ENCODE data around the gene CPN2. TPM values are rescaled to one million over a fixed set of nuclear protein-coding genes. Genes with fewer than 3 reads are reported as not detected.

The CPN2 gene
- total RNA-seq, 1 experiment from 2014 or later = 0.09 TPM

- TF ChIP-seq FOXK1 (CRISPR knock-in tag; IDR thresholded peaks at IDR 0.05) = no peak
- TF ChIP-seq E2F1 (CRISPR knock-in tag; IDR thresholded peaks at IDR 0.05) = no peak
- no peak for TF ChIP-seq CBFB (CRISPR knock-in tag; IDR thresholded peaks at IDR 0.05; ENCODE audit: low read depth)
- TF ChIP-seq NR2C2 (CRISPR knock-in tag; IDR thresholded peaks at IDR 0.05) = no peak
- no peak for TF ChIP-seq NR3C1 (CRISPR knock-in tag; conservative IDR thresholded peaks at IDR 0.05; ENCODE audit: low read depth)
- TF ChIP-seq ZNF532 (CRISPR knock-in tag; IDR thresholded peaks at IDR 0.05; ENCODE audit: borderline replicate concordance) = no peak
- TF ChIP-seq USF1 (CRISPR knock-in tag; IDR thresholded peaks at IDR 0.05) = no peak
- no peak for TF ChIP-seq RELA (CRISPR knock-in tag; IDR thresholded peaks at IDR 0.05; ENCODE audit: borderline replicate concordance)
- TF ChIP-seq, protein P1, sequence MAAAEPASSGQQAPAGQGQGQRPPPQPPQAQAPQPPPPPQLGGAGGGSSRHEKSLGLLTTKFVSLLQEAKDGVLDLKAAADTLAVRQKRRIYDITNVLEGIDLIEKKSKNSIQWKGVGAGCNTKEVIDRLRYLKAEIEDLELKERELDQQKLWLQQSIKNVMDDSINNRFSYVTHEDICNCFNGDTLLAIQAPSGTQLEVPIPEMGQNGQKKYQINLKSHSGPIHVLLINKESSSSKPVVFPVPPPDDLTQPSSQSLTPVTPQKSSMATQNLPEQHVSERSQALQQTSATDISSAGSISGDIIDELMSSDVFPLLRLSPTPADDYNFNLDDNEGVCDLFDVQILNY (CRISPR knock-in tag; IDR thresholded peaks at IDR 0.05) = no peak
- TF ChIP-seq USF2 (CRISPR knock-in tag; IDR thresholded peaks at IDR 0.05) = no peak
These were observed 22.8 kb upstream of the CPN2 start (continued) for GRCh38 chr3:194373899-194374298.

GRCh38 chr3:194373028-194373427, 21.9 kb upstream of the CPN2 start:
- H3K27me3 Mint-ChIP-seq (ENCODE audit: low read depth) = peaks cover 16% of the 10 kb centered on the region
- ATAC-seq = no peak
- no peaks in the 10 kb centered on the region for H3K9me3 Mint-ChIP-seq
- no peak for DNase-seq (ENCODE audit: low spot score)
- CTCF ChIA-PET = no interaction called here
- H3K4me3 Mint-ChIP-seq = no peak overlapping the region
- H3K4me1 Mint-ChIP-seq = peaks cover 43% of the 10 kb centered on the region
- H3K36me3 Mint-ChIP-seq = no peaks in the 10 kb centered on the region
- H3K27ac Mint-ChIP-seq = no peak overlapping the region
- POLR2A ChIA-PET = no interaction called here
- TF ChIP-seq MAX (CRISPR knock-in tag; IDR thresholded peaks at IDR 0.05) = no peak
- TF ChIP-seq NR3C1 (CRISPR knock-in tag; conservative IDR thresholded peaks at IDR 0.05; ENCODE audit: low read depth) = no peak
- no peak for TF ChIP-seq STAT6 (CRISPR knock-in tag; conservative IDR thresholded peaks at IDR 0.05; ENCODE audit: low read depth)
- TF ChIP-seq, protein P2, sequence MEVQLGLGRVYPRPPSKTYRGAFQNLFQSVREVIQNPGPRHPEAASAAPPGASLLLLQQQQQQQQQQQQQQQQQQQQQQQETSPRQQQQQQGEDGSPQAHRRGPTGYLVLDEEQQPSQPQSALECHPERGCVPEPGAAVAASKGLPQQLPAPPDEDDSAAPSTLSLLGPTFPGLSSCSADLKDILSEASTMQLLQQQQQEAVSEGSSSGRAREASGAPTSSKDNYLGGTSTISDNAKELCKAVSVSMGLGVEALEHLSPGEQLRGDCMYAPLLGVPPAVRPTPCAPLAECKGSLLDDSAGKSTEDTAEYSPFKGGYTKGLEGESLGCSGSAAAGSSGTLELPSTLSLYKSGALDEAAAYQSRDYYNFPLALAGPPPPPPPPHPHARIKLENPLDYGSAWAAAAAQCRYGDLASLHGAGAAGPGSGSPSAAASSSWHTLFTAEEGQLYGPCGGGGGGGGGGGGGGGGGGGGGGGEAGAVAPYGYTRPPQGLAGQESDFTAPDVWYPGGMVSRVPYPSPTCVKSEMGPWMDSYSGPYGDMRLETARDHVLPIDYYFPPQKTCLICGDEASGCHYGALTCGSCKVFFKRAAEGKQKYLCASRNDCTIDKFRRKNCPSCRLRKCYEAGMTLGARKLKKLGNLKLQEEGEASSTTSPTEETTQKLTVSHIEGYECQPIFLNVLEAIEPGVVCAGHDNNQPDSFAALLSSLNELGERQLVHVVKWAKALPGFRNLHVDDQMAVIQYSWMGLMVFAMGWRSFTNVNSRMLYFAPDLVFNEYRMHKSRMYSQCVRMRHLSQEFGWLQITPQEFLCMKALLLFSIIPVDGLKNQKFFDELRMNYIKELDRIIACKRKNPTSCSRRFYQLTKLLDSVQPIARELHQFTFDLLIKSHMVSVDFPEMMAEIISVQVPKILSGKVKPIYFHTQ (CRISPR knock-in tag; IDR thresholded peaks at IDR 0.05) = no peak
- TF ChIP-seq IRF2 (CRISPR knock-in tag; IDR thresholded peaks at IDR 0.05; ENCODE audit: borderline replicate concordance, low read depth) = no peak
- no peak for TF ChIP-seq ZNF512 (CRISPR knock-in tag; IDR thresholded peaks at IDR 0.05; ENCODE audit: borderline replicate concordance)
- TF ChIP-seq PRRX2 (CRISPR knock-in tag; IDR thresholded peaks at IDR 0.05) = no peak
- no peak for TF ChIP-seq FOXJ3 (CRISPR knock-in tag; IDR thresholded peaks at IDR 0.05; ENCODE audit: borderline replicate concordance)
- no peak for TF ChIP-seq E2F1 (CRISPR knock-in tag; IDR thresholded peaks at IDR 0.05)

Measured in WTC11 (cell line).